Astrocyte (in vitro differentiated cells and primary cell): Measurements from ENCODE around the gene GRK5. TPM values are rescaled to one million over a fixed set of nuclear protein-coding genes. Genes with fewer than 3 reads are reported as not detected.

ENCODE experiments used
- DNase-seq: peaks from one replicate; pipeline ENCODE4 v3.0.0-alpha.2; 2010; ENCODE audit warnings: low read depth
- FAIRE-seq: peaks from 2 replicates; lab custom pipeline; 2011; peaks lifted over from hg19 to GRCh38; lab: Jason Lieb, UNC
- H2AFZ ChIP-seq: 2 replicates; pipeline ENCODE4 v1.6.0; 2012; ENCODE audit warnings: low read depth, low read length, inconsistent platforms
- H3K27ac ChIP-seq: 2 replicates; pipeline ENCODE4 v1.5.1; 2011; ENCODE audit warnings: low read depth, low read length, inconsistent platforms
- H3K27me3 ChIP-seq: 2 replicates; pipeline ENCODE4 v1.6.0; 2011; ENCODE audit warnings: low read length, inconsistent platforms; ENCODE audit not compliant: insufficient read depth
- H3K36me3 ChIP-seq: 2 replicates; pipeline ENCODE4 v1.5.1; 2011; ENCODE audit warnings: low read length, inconsistent platforms; ENCODE audit not compliant: insufficient read depth
- H3K4me1 ChIP-seq: 2 replicates; pipeline ENCODE4 v1.5.1; 2011; ENCODE audit warnings: low read length, inconsistent platforms; ENCODE audit not compliant: insufficient read depth
- H3K4me2 ChIP-seq: 2 replicates; pipeline ENCODE4 v1.6.0; 2012; ENCODE audit warnings: low read length, inconsistent platforms
- H3K4me3 ChIP-seq: 2 replicates; pipeline ENCODE4 v1.5.1; 2011; ENCODE audit warnings: low read depth, mild to moderate bottlenecking, low read length, inconsistent platforms; ENCODE audit not compliant: insufficient read depth
- H3K79me2 ChIP-seq: 2 replicates; pipeline ENCODE4 v1.6.0; 2012; ENCODE audit warnings: mild to moderate bottlenecking, low read length, inconsistent platforms; ENCODE audit not compliant: insufficient read depth
- H3K9ac ChIP-seq: 2 replicates; pipeline ENCODE4 v1.6.0; 2012; ENCODE audit warnings: mild to moderate bottlenecking, low read length, inconsistent platforms
- H3K9me3 ChIP-seq: 2 replicates; pipeline ENCODE4 v1.5.1; 2012; ENCODE audit warnings: low read depth, mild to moderate bottlenecking, low read length, inconsistent platforms; ENCODE audit not compliant: insufficient read depth
- H4K20me1 ChIP-seq: 2 replicates; pipeline ENCODE4 v1.6.0; 2012; ENCODE audit warnings: low read length, inconsistent platforms; ENCODE audit not compliant: insufficient read depth
- H3K27ac Mint-ChIP-seq: one replicate; pipeline ENCODE4 v1.8.0; 2021; ENCODE audit warnings: mild to moderate bottlenecking, mixed read lengths; ENCODE audit not compliant: unreplicated experiment
- H3K27me3 Mint-ChIP-seq: one replicate; pipeline ENCODE4 v1.8.0; 2021; ENCODE audit warnings: low read depth, mixed read lengths; ENCODE audit not compliant: unreplicated experiment
- H3K36me3 Mint-ChIP-seq: one replicate; pipeline ENCODE4 v1.8.0; 2021; ENCODE audit warnings: low read depth, mixed read lengths; ENCODE audit not compliant: unreplicated experiment
- H3K4me1 Mint-ChIP-seq: one replicate; pipeline ENCODE4 v1.8.0; 2021; ENCODE audit warnings: low read depth, mixed read lengths; ENCODE audit not compliant: unreplicated experiment
- H3K4me3 Mint-ChIP-seq: one replicate; pipeline ENCODE4 v1.8.0; 2021; ENCODE audit warnings: mild to moderate bottlenecking, moderate library complexity, mixed read lengths; ENCODE audit not compliant: unreplicated experiment
- H3K9me3 Mint-ChIP-seq: one replicate; pipeline ENCODE4 v1.8.0; 2021; ENCODE audit warnings: mild to moderate bottlenecking, mixed read lengths; ENCODE audit not compliant: unreplicated experiment
- CTCF ChIP-seq: IDR thresholded peaks from 2 replicates; pipeline ENCODE4 v1.5.1; 2011; ENCODE audit warnings: low read depth, mild to moderate bottlenecking, inconsistent platforms, low read length, moderate library complexity; ENCODE audit not compliant: insufficient read depth
- EZH2 ChIP-seq: IDR thresholded peaks from 2 replicates; pipeline ENCODE4 v1.6.1; 2012; ENCODE audit warnings: mild to moderate bottlenecking, low read length, inconsistent platforms; ENCODE audit not compliant: insufficient read depth
- total RNA-seq: library from RNA; stranded (reverse); gene quantifications from 2 replicates; pipeline ENCODE4 v1.2.1, GENCODE V29; 2021

The GRK5 gene
- total RNA-seq, 1 donor from 2014 or later: 8.5 TPM

GRCh38 chr10:119371704-119372663, 164.6 kb downstream of the GRK5 start:
- no peaks in the 10 kb centered on the region for H3K36me3 ChIP-seq
- peaks cover 6% of the 10 kb centered on the region for H3K4me1 Mint-ChIP-seq
- no peaks in the 10 kb centered on the region for H3K27me3 ChIP-seq
- H3K4me1 ChIP-seq: peaks cover 31% of the 10 kb centered on the region
- no peaks in the 10 kb centered on the region for H3K79me2 ChIP-seq
- no peak overlapping the region for H3K4me3 Mint-ChIP-seq
- H4K20me1 ChIP-seq: no peaks in the 10 kb centered on the region
- no peaks in the 10 kb centered on the region for H3K36me3 Mint-ChIP-seq
- DNase-seq (no peak), FAIRE-seq (no peak)
- TF ChIP-seq CTCF (no peak), EZH2 (no peak)
- peaks cover 2% of the 10 kb centered on the region for H3K9me3 Mint-ChIP-seq
- H3K27me3 Mint-ChIP-seq: peaks cover 11% of the 10 kb centered on the region
- no peak overlapping the region for H2AFZ ChIP-seq
- peak overlapping the region; percentile 86 for H3K27ac ChIP-seq
- H3K27ac Mint-ChIP-seq: peak overlapping the region; percentile 62
- peak overlapping the region; percentile 80 for H3K9ac ChIP-seq
- H3K9me3 ChIP-seq: no peaks in the 10 kb centered on the region
- H3K4me2 ChIP-seq: peak overlapping the region; percentile 84
- H3K4me3 ChIP-seq: no peak overlapping the region

- H4K20me1 ChIP-seq: peaks cover 4% of the 10 kb centered on the region
- H3K79me2 ChIP-seq: no peaks in the 10 kb centered on the region
- no peak overlapping the region for H2AFZ ChIP-seq
- H3K27me3 ChIP-seq: no peaks in the 10 kb centered on the region
- H3K27ac ChIP-seq: no peak overlapping the region
- no peak overlapping the region for H3K9ac ChIP-seq
- H3K36me3 ChIP-seq: no peaks in the 10 kb centered on the region
- no peaks in the 10 kb centered on the region for H3K36me3 Mint-ChIP-seq
- no peak overlapping the region for H3K4me2 ChIP-seq
- H3K4me1 Mint-ChIP-seq: peaks cover 6% of the 10 kb centered on the region
- H3K4me3 ChIP-seq: no peak overlapping the region
- no peak for FAIRE-seq
- H3K4me1 ChIP-seq: peaks cover 31% of the 10 kb centered on the region
- no peak overlapping the region for H3K4me3 Mint-ChIP-seq
- H3K27me3 Mint-ChIP-seq: peaks cover 7% of the 10 kb centered on the region
- peaks cover 2% of the 10 kb centered on the region for H3K9me3 Mint-ChIP-seq
- DNase-seq: no peak
- H3K9me3 ChIP-seq: no peaks in the 10 kb centered on the region
- TF ChIP-seq EZH2: no peak
- no peak overlapping the region for H3K27ac Mint-ChIP-seq
Measured at GRCh38 chr10:119373294-119374102, 166.1 kb downstream of the GRK5 start.

- H3K27me3 Mint-ChIP-seq: peaks cover 7% of the 10 kb centered on the region
- Histone ChIP-seq H3K79me2 (no peaks in the 10 kb centered on the region), H3K4me3 (no peak overlapping the region), H3K27me3 (no peaks in the 10 kb centered on the region), H3K27ac (no peak overlapping the region), H4K20me1 (peaks cover 10% of the 10 kb centered on the region), H3K9ac (no peak overlapping the region), H3K4me1 (peaks cover 28% of the 10 kb centered on the region), H3K9me3 (no peaks in the 10 kb centered on the region), H3K4me2 (no peak overlapping the region), H3K36me3 (no peaks in the 10 kb centered on the region), H2AFZ (no peak overlapping the region)
- no peak for DNase-seq
- H3K4me3 Mint-ChIP-seq: no peak overlapping the region
- TF ChIP-seq EZH2 (no peak), CTCF (no peak)
- H3K4me1 Mint-ChIP-seq: peaks cover 6% of the 10 kb centered on the region
- H3K27ac Mint-ChIP-seq: no peak overlapping the region
- FAIRE-seq: no peak
- peaks cover 4% of the 10 kb centered on the region for H3K9me3 Mint-ChIP-seq
- H3K36me3 Mint-ChIP-seq: no peaks in the 10 kb centered on the region
Measured at GRCh38 chr10:119374236-119374635, 166.9 kb downstream of the GRK5 start.
